ENCODE data around the gene ZBBX.

GRCh38 chr3:167288737-167289136, 91.4 kb downstream of the ZBBX start:
- no peak for TF ChIP-seq CTCF (IDR thresholded peaks at IDR 0.05)
- no peak for TF ChIP-seq POLR2A (IDR thresholded peaks at IDR 0.05)

Data from tibial nerve (tissue), 3 donors.